ENCODE results near the gene GTSE1.

- TF ChIP-seq ZNF70 (CRISPR knock-in tag; IDR thresholded peaks at IDR 0.05) (no peak), ZFP3 (CRISPR knock-in tag; IDR thresholded peaks at IDR 0.05) (no peak), ZNF565 (CRISPR knock-in tag; conservative IDR thresholded peaks at IDR 0.05; ENCODE audit: low read depth) (no peak), CREB5 (CRISPR knock-in tag; IDR thresholded peaks at IDR 0.05; ENCODE audit: low read depth) (no peak), ZC3H10 (CRISPR knock-in tag; IDR thresholded peaks at IDR 0.05) (no peak), ISL1 (CRISPR knock-in tag; IDR thresholded peaks at IDR 0.05) (no peak), ZFP30 (CRISPR knock-in tag; IDR thresholded peaks at IDR 0.05) (no peak), ARNTL (CRISPR knock-in tag; IDR thresholded peaks at IDR 0.05; ENCODE audit: borderline replicate concordance, low read depth) (no peak), PATZ1 (CRISPR knock-in tag; IDR thresholded peaks at IDR 0.05; ENCODE audit: borderline replicate concordance) (no peak)
Observed at GRCh38 chr22:46300491-46300890, 3.8 kb downstream of the GTSE1 start.

All from SK-N-SH treated with all-trans-retinoic acid at 6 μM for 48 hours (cell line).